ENCODE data around the gene FGD4. TPM values are rescaled to one million over a fixed set of nuclear protein-coding genes. Genes with fewer than 3 reads are reported as not detected.
A peak's percentile ranks its signal among the peaks of the same experiment; 100 is the strongest.

Gene FGD4
- total RNA-seq, 3 donors from 2014 or later = 50.5 to 57.8 (median 56.3) TPM

- no peak for TF ChIP-seq POLR2AphosphoS5 (IDR thresholded peaks at IDR 0.05)
- TF ChIP-seq CTCF (IDR thresholded peaks at IDR 0.05) = no peak
- no peak overlapping the region for H3K27ac ChIP-seq
- H3K4me3 ChIP-seq = no peak overlapping the region
- no peaks in the 10 kb centered on the region for H3K9me3 ChIP-seq
- no peaks in the 10 kb centered on the region for H3K4me1 ChIP-seq
- intact Hi-C loops (cut with DNase I; ENCODE audit: low total_unique reads) = no loop called here
- H3K36me3 ChIP-seq = no peaks in the 10 kb centered on the region
- no peaks in the 10 kb centered on the region for H3K27me3 ChIP-seq
- no peak for DNase-seq (ENCODE audit: low spot score in 2 of 2)
Measured at GRCh38 chr12:32435921-32436705, 36.8 kb downstream of the FGD4 start.

- Histone ChIP-seq H3K4me1 (no peaks in the 10 kb centered on the region), H3K9me3 (no peaks in the 10 kb centered on the region), H3K4me3 (no peak overlapping the region), H3K27ac (peak overlapping the region in 1 of 2 donors; percentile 10), H3K36me3 (no peaks in the 10 kb centered on the region), H3K27me3 (no peaks in the 10 kb centered on the region)
- TF ChIP-seq POLR2A (IDR thresholded peaks at IDR 0.05) (no peak), POLR2AphosphoS5 (IDR thresholded peaks at IDR 0.05) (no peak), CTCF (IDR thresholded peaks at IDR 0.05) (no peak)
- intact Hi-C loops (cut with DNase I; ENCODE audit: low total_unique reads) = no loop called here
- no peak for DNase-seq (ENCODE audit: low spot score in 2 of 2)
Measured at GRCh38 chr12:32437095-32437515, 37.7 kb downstream of the FGD4 start.

- no peak for TF ChIP-seq CTCF (IDR thresholded peaks at IDR 0.05)
- TF ChIP-seq POLR2A (IDR thresholded peaks at IDR 0.05) = no peak
- no peak for TF ChIP-seq POLR2AphosphoS5 (IDR thresholded peaks at IDR 0.05)
- intact Hi-C loops (cut with DNase I; ENCODE audit: low total_unique reads) = no loop called here
- no peaks in the 10 kb centered on the region for H3K36me3 ChIP-seq
- peak overlapping the region; percentile 52 to 69 for H3K27ac ChIP-seq
- DNase-seq (ENCODE audit: low spot score in 2 of 2) = no peak
- H3K27me3 ChIP-seq = no peaks in the 10 kb centered on the region
- H3K4me1 ChIP-seq = no peaks in the 10 kb centered on the region
- H3K4me3 ChIP-seq = no peak overlapping the region
- no peaks in the 10 kb centered on the region for H3K9me3 ChIP-seq
Measured at GRCh38 chr12:32440120-32440865, 40.9 kb downstream of the FGD4 start.

DNA sequence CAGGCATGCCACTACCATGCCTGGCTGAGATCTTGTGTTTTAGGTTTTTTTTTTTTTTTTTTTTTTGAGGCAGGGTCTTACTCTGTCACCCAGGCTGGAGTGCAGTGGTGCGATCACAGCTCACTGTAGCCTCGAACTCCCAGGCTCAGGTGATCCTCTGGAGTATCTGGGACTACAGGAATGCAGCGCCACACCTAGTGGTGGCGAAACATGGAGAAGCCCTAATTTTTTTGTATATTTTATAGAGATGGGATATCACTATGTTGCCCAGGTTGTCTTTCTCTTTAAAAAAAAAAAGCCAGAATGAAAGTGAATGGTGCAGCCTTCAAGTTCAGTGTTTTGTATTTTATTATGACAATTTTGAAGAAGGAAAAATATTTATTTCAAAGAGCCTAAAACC is 44.1 kb downstream of the FGD4 start:
- Histone ChIP-seq H3K27ac (no peak overlapping the region), H3K4me3 (no peak overlapping the region), H3K36me3 (no peaks in the 10 kb centered on the region), H3K27me3 (no peaks in the 10 kb centered on the region), H3K4me1 (no peaks in the 10 kb centered on the region), H3K9me3 (no peaks in the 10 kb centered on the region)
- intact Hi-C loops (cut with DNase I; ENCODE audit: low total_unique reads) = no loop called here
- DNase-seq (ENCODE audit: low spot score in 2 of 2) = no peak
- TF ChIP-seq POLR2A (IDR thresholded peaks at IDR 0.05) = no peak
- TF ChIP-seq CTCF (IDR thresholded peaks at IDR 0.05) = no peak
- TF ChIP-seq POLR2AphosphoS5 (IDR thresholded peaks at IDR 0.05) = no peak

- Histone ChIP-seq H3K27ac (no peak overlapping the region), H3K9me3 (no peaks in the 10 kb centered on the region), H3K27me3 (no peaks in the 10 kb centered on the region), H3K4me3 (no peak overlapping the region), H3K4me1 (no peaks in the 10 kb centered on the region), H3K36me3 (no peaks in the 10 kb centered on the region)
- TF ChIP-seq CTCF (IDR thresholded peaks at IDR 0.05) = no peak
- intact Hi-C loops (cut with DNase I; ENCODE audit: low total_unique reads) = no loop called here
- DNase-seq (ENCODE audit: low spot score in 2 of 2) = no peak
Measured at GRCh38 chr12:32444895-32445294, 45.5 kb downstream of the FGD4 start.
